Esophagus muscularis mucosa (tissue), 3 donors: ENCODE data around the gene TRIM7.

ENCODE experiments used
- POLR2A ChIP-seq: fragments of 450-650 bp; IDR thresholded peaks from one replicate; pipeline ENCODE4 v1.6.1; 2017; ENCODE audit warnings: antibody characterized with exemption, moderate library complexity, mild to moderate bottlenecking, low read depth
- POLR2AphosphoS5 ChIP-seq, 2 donors: sonication (generic); formaldehyde crosslinking; IDR thresholded peaks; one replicate each; pipeline ENCODE4 v1.6.1; 2017; ENCODE audit warnings: antibody characterized with exemption in 2 of 2
- TF ChIP-seq, protein P1 (sequence below), 3 experiments: fragments of 200-600 bp in 2 of 3; fragments of 450-650 bp in 1 of 3; sonication (generic) in 2 of 3; IDR thresholded peaks; one replicate each; pipeline ENCODE4 v1.5.1; 2017 to 2019; ENCODE audit warnings: antibody characterized with exemption in 3 of 3, mild to moderate bottlenecking in 2 of 3, moderate library complexity in 1 of 3

DNA sequence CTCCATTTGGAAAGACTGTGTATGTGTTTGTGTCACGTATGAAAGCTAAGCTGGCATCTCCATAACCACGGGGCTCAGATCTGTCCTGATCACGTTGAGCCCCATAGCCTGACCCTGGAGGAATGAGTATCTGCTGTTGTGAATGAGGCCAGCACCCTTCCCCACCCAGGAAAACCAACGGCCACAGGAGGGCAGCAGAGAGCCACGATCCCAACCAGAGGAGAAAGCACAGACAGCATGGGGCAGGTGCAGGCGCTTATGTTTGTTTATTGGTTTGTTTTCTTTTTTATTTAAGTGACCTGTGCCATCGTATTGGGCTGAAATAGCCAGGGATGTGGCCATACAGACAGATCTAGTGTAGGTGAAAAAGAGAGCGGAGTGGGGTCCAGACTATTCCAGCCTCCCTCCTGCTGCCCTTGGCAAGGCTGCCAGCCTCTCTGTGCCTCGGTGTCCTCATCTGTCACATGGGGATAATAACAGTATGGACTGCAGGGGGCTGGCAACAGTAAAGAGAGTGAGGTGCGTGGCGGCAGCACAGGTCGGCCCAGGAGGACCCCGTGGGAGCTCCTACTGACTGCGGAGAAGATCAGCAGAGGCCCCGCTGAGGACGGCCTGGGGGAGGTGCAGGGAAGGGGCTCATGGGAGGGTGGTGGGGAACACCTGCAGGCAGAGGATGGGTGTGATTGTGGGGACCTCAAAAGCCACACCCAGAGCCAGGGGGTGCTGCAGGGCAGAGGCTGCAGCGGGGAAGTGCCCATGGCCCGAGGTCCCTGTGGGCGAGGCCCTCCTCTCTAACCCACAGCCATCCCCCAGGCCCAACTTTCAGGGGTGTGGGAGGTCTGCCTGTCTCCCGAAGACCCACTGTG is 45.5 kb downstream of the TRIM7 start:
- TF ChIP-seq, protein P1, sequence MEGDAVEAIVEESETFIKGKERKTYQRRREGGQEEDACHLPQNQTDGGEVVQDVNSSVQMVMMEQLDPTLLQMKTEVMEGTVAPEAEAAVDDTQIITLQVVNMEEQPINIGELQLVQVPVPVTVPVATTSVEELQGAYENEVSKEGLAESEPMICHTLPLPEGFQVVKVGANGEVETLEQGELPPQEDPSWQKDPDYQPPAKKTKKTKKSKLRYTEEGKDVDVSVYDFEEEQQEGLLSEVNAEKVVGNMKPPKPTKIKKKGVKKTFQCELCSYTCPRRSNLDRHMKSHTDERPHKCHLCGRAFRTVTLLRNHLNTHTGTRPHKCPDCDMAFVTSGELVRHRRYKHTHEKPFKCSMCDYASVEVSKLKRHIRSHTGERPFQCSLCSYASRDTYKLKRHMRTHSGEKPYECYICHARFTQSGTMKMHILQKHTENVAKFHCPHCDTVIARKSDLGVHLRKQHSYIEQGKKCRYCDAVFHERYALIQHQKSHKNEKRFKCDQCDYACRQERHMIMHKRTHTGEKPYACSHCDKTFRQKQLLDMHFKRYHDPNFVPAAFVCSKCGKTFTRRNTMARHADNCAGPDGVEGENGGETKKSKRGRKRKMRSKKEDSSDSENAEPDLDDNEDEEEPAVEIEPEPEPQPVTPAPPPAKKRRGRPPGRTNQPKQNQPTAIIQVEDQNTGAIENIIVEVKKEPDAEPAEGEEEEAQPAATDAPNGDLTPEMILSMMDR (IDR thresholded peaks at IDR 0.05), result peak; percentile 82 to 88 (median 83)
- TF ChIP-seq POLR2A (no peak), POLR2AphosphoS5 (IDR thresholded peaks at IDR 0.05) (peak in 1 of 2 donors; percentile 60)
